ENCODE results near the gene SSU72. TPM values are rescaled to one million over a fixed set of nuclear protein-coding genes. Genes with fewer than 3 reads are reported as not detected.

The SSU72 gene
- total RNA-seq, 2 donors from 2014 or later = 120 to 175 TPM

DNA sequence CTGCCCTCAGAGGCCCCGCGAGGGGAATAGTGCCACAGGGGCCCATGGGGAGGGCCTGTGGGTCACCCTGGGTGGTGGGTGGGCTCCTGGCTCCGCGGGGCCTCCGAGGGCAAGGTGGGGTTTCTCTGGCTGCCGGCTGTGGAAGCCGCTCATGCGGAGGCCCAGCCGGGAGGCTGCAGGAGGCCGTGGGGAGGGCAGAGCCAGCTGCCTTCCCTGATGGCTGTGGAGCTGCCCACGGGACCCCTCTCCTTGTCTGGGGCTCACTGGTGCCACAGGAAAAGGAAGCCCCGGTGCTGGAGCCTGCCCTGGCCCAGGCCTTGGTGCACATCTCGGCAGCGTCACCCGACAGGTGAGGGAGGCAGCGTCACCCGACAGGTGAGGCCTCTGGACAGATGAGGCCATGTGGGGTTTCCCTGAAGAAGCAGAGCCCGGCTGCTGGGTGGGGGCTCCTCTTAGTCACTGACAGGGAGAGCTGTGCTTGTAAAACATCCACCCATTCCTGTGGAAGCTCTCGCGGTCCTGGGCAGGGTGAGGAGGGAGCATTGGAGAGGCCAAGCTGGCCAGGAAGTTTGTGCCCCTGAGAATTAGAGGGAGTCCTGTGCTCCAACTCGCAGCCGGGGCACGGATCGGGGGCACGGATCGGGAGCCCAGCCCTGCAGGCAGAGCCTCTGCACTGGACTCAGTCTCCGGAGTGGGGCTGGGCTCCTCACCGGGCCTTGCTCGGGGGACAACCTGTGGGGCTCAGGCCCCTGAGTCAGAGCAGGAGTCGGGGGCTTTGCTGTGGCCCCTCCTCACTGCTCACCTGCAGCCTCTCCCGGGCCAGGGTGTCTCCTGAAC lies 46.7 kb upstream of the SSU72 start:
- intact Hi-C loops (cut with DNase I) = no loop called here

DNA sequence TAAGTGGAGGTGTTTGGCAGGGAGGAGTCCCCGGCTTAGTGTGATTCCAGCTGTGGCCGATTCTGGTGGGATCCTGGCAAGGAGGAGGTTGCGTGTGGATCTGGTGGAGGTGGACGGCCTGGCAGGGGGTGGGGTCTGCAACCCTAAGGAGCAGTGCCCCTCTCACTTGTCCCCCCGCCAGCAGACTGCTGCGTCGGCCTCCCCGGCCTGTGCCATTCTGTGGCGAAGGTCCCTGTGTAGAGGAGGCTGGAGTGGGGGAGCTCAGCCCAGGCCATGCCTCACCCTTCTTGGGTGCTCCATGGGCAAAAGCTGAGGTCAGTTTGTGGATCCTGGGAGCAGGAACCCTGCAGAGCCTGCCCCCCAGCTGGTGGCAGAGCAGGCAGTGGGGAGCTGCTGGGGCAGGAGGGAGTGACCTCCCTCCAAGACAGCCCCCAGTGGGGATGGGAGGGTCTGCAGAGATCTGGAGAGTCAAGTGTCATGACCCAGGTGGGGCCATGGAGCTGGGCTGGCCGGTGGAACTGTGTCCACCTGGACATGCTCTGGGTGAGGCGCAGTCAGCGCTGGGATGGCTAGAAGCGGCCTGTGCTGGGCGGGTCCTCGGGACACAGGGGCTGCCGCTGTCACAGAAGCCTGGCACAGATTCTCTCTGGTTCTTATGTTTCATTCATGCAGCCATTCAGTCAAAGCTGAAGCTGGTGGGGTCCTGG lies 45.9 kb upstream of the SSU72 start:
- no peak overlapping the region for H3K4me3 ChIP-seq
- no peaks in the 10 kb centered on the region for H3K9me3 ChIP-seq
- no peaks in the 10 kb centered on the region for H3K27me3 ChIP-seq
- no peaks in the 10 kb centered on the region for H3K36me3 ChIP-seq
- DNase-seq = no peak
- intact Hi-C loops (cut with DNase I) = no loop called here
- no peak overlapping the region for H3K27ac ChIP-seq
- peaks cover 7% of the 10 kb centered on the region for H3K4me1 ChIP-seq
- TF ChIP-seq, protein P1, sequence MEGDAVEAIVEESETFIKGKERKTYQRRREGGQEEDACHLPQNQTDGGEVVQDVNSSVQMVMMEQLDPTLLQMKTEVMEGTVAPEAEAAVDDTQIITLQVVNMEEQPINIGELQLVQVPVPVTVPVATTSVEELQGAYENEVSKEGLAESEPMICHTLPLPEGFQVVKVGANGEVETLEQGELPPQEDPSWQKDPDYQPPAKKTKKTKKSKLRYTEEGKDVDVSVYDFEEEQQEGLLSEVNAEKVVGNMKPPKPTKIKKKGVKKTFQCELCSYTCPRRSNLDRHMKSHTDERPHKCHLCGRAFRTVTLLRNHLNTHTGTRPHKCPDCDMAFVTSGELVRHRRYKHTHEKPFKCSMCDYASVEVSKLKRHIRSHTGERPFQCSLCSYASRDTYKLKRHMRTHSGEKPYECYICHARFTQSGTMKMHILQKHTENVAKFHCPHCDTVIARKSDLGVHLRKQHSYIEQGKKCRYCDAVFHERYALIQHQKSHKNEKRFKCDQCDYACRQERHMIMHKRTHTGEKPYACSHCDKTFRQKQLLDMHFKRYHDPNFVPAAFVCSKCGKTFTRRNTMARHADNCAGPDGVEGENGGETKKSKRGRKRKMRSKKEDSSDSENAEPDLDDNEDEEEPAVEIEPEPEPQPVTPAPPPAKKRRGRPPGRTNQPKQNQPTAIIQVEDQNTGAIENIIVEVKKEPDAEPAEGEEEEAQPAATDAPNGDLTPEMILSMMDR (IDR thresholded peaks at IDR 0.05) = no peak
- no peak overlapping the region for H3K9ac ChIP-seq (ENCODE audit: low read depth in 2 of 2, low read length in 2 of 2)

More for the DNA sequence above, 46.7 kb upstream of the SSU72 start:
- no peaks in the 10 kb centered on the region for H3K27me3 ChIP-seq
- DNase-seq = no peak
- no peaks in the 10 kb centered on the region for H3K9me3 ChIP-seq
- H3K36me3 ChIP-seq = no peaks in the 10 kb centered on the region
- TF ChIP-seq, protein P1 (IDR thresholded peaks at IDR 0.05) = no peak
- H3K4me1 ChIP-seq = peaks cover 7% of the 10 kb centered on the region
- H3K9ac ChIP-seq (ENCODE audit: low read depth in 2 of 2, low read length in 2 of 2) = no peak overlapping the region
- H3K4me3 ChIP-seq = no peak overlapping the region
- H3K27ac ChIP-seq = no peak overlapping the region

DNA sequence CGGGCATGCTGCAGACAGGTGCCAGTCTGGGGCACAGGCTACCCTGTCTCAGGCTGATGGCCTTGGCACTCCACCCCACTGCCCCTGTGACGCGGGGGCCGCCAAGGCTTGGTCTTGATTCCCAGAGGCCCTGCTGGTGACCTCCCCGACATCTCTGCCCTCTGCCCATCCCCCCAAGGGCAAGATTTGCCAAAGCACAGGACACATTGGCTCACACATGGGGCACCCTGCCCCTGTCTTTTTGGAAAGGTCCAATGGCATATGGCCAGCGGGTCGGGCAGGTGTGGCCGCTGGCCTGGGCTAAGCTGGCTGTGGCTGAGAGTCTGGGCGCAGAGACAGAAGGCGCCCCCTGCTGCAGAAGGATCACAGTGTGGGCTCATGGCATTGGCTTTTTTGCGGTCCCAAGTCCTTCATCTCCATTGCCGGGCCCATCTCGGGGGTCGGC lies 45.3 kb upstream of the SSU72 start:
- intact Hi-C loops (cut with DNase I) = no loop called here
- Histone ChIP-seq H3K9ac (ENCODE audit: low read depth in 2 of 2, low read length in 2 of 2) (no peak overlapping the region), H3K27me3 (no peaks in the 10 kb centered on the region), H3K4me1 (peaks cover 7% of the 10 kb centered on the region), H3K36me3 (no peaks in the 10 kb centered on the region), H3K9me3 (no peaks in the 10 kb centered on the region), H3K4me3 (no peak overlapping the region), H3K27ac (no peak overlapping the region)
- TF ChIP-seq, protein P1 (IDR thresholded peaks at IDR 0.05) = no peak
- no peak for DNase-seq

DNA sequence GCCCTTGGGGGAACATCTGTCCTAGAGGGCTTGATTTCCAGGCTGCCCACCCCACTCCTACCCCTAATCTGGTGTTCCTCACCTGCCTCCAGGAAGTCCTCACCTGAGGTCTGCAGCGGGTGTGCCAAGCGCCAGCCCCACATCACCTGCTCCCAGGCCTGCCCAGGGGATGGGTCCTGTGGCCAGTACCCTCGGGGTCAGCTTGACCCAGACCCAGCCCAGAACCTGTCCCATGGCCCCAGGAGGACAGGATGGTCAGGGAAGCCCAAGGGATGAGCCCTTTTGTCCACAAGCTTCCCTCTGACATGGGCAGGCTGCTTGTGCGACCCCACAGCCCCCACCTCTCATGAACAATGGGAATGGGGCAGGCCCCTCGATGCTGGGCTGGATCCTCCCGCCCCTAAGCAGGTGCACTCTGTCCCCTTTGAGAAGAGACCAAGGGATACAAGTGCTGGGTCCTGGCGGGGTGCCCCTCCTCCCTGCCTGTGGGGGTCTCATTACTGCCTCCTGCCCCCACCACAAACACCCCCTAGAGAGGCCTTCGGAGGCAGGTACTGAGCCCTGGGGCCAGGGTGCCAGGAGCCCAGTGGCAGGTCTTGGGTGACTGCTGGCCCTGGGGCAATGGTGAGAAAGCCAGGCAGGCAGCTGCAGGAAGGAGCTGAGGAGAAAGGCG lies 43.9 kb upstream of the SSU72 start:
- H3K4me1 ChIP-seq = peaks cover 14% of the 10 kb centered on the region
- no peak for DNase-seq
- no peak overlapping the region for H3K9ac ChIP-seq (ENCODE audit: low read depth in 2 of 2, low read length in 2 of 2)
- H3K27ac ChIP-seq = no peak overlapping the region
- no peaks in the 10 kb centered on the region for H3K36me3 ChIP-seq
- H3K9me3 ChIP-seq = no peaks in the 10 kb centered on the region
- TF ChIP-seq, protein P1 (IDR thresholded peaks at IDR 0.05) = no peak
- no peaks in the 10 kb centered on the region for H3K27me3 ChIP-seq
- intact Hi-C loops (cut with DNase I) = no loop called here
- no peak overlapping the region for H3K4me3 ChIP-seq

- Histone ChIP-seq H3K9ac (ENCODE audit: low read depth in 2 of 2, low read length in 2 of 2) (no peak overlapping the region), H3K36me3 (no peaks in the 10 kb centered on the region), H3K27me3 (no peaks in the 10 kb centered on the region), H3K4me1 (peaks cover 14% of the 10 kb centered on the region), H3K27ac (no peak overlapping the region), H3K4me3 (no peak overlapping the region), H3K9me3 (no peaks in the 10 kb centered on the region)
- intact Hi-C loops (cut with DNase I) = no loop called here
- TF ChIP-seq, protein P1 (IDR thresholded peaks at IDR 0.05) = no peak
- no peak for DNase-seq
Observed at GRCh38 chr1:1617925-1618324, 43.3 kb upstream of the SSU72 start.

Data from colonic mucosa (tissue), 4 donors.